HepG2 (cell line): ENCODE results near the gene FNDC3A.

Source experiments
- CREB1 ChIP-seq, 2 experiments: fragments of 450-650 bp in 1 of 2; IDR thresholded peaks; 2 replicates each; pipeline ENCODE4 v1.6.1; 2016 to 2017; ENCODE audit warnings: control low read depth in 1 of 2, mild to moderate bottlenecking in 1 of 2, missing compliant biosample characterization in 1 of 2, missing genetic modification characterization in 1 of 2
- CTCF ChIP-seq: sonication (generic); formaldehyde crosslinking; IDR thresholded peaks from 2 replicates; pipeline ENCODE4 v1.5.0; 2020; ENCODE audit warnings: mild to moderate bottlenecking, missing genetic modification reagents, moderate library complexity
- FUBP1 ChIP-seq: sonication (generic); formaldehyde crosslinking; IDR thresholded peaks from 2 replicates; pipeline ENCODE4 v1.5.1; 2020; ENCODE audit warnings: missing genetic modification reagents, mild to moderate bottlenecking, borderline replicate concordance
- KAT8 ChIP-seq: IDR thresholded peaks from 2 replicates; pipeline ENCODE4 v1.6.1; 2016; ENCODE audit warnings: missing genetic modification reagents, missing compliant biosample characterization
- MAX ChIP-seq: IDR thresholded peaks from 2 replicates; pipeline ENCODE4 v1.6.1; 2012; ENCODE audit warnings: inconsistent platforms
- MXD1 ChIP-seq: sonication (generic); formaldehyde crosslinking; IDR thresholded peaks from 2 replicates; pipeline ENCODE4 v1.4.0; 2020; ENCODE audit warnings: mild to moderate bottlenecking, missing genetic modification reagents
- MXD4 ChIP-seq: IDR thresholded peaks from 2 replicates; pipeline ENCODE4 v1.6.1; 2016; ENCODE audit warnings: mild to moderate bottlenecking, missing biosample characterization, missing genetic modification reagents
- POLR2A ChIP-seq, 2 experiments: IDR thresholded peaks; 2 replicates each; pipeline ENCODE4 v1.6.1; 2011; ENCODE audit warnings: low read depth in 2 of 2, low read length in 2 of 2, mild to moderate bottlenecking in 1 of 2, moderate library complexity in 1 of 2; ENCODE audit not compliant: insufficient read depth in 1 of 2
- ZC3H13 ChIP-seq: sonication (generic); formaldehyde crosslinking; IDR thresholded peaks from 2 replicates; pipeline ENCODE4 v1.8.1; 2023; ENCODE audit warnings: mild to moderate bottlenecking, missing genetic modification reagents, moderate library complexity
- ZNF382 ChIP-seq: sonication (generic); formaldehyde crosslinking; IDR thresholded peaks from 2 replicates; pipeline ENCODE4 v1.5.0; 2020; ENCODE audit warnings: missing genetic modification reagents, mild to moderate bottlenecking, borderline replicate concordance
- ZNF577 ChIP-seq: sonication (generic); formaldehyde crosslinking; IDR thresholded peaks from 2 replicates; pipeline ENCODE4 v1.4.0; 2020; ENCODE audit warnings: mild to moderate bottlenecking, low read depth, missing genetic modification reagents, borderline replicate concordance
- ZNF674 ChIP-seq: sonication (generic); formaldehyde crosslinking; IDR thresholded peaks from 2 replicates; pipeline ENCODE4 v1.5.0; 2020; ENCODE audit warnings: low read depth, mild to moderate bottlenecking, missing genetic modification reagents

GRCh38 chr13:49171359-49171758 lies 195.6 kb downstream of the FNDC3A start:
- TF ChIP-seq ZNF382 (CRISPR knock-in tag) (no peak), FUBP1 (CRISPR knock-in tag) (no peak), CTCF (CRISPR knock-in tag) (no peak), ZNF577 (no peak), MAX (no peak), MXD1 (CRISPR knock-in tag) (no peak), CREB1 (IDR thresholded peaks at IDR 0.05) (no peak), CREB1 (CRISPR knock-in tag; IDR thresholded peaks at IDR 0.05) (no peak), ZNF674 (CRISPR knock-in tag) (no peak), POLR2A (IDR thresholded peaks at IDR 0.05; ENCODE audit: insufficient read depth in 1 of 2, low read depth in 2 of 2, low read length in 2 of 2) (no peak), KAT8 (CRISPR knock-in tag) (no peak), ZC3H13 (no peak), MXD4 (CRISPR knock-in tag) (no peak)
